Psoas muscle (tissue), 8 donors: ENCODE results near the gene CD63. TPM values are rescaled to one million over a fixed set of nuclear protein-coding genes. Genes with fewer than 3 reads are reported as not detected.

Experiments
- ATAC-seq, 4 donors: fragments of 200-7000 bp; cut with Tn5 transposase; one replicate each; pipeline ENCODE4 v1.9.1; 2020; ENCODE audit warnings: moderate library complexity in 3 of 4, mild to moderate bottlenecking in 2 of 4
- DNase-seq, 2 donors: peaks; one replicate each; pipeline ENCODE4 v3.0.0-alpha.2; 2020
- H3K27ac ChIP-seq: fragments of 200-600 bp; one replicate; pipeline ENCODE4 v1.8.0; 2022
- H3K27me3 ChIP-seq, 3 donors: fragments of 200-600 bp in 1 of 3; one replicate each; pipeline versions ENCODE4 v1.6.1 to v1.8.0; 2013 to 2022; ENCODE audit warnings: low read length in 2 of 3, mild to moderate bottlenecking in 2 of 3, moderate library complexity in 1 of 3; ENCODE audit not compliant: insufficient read depth in 3 of 3
- H3K36me3 ChIP-seq, 2 donors: fragments of 200-600 bp in 1 of 2; one replicate each; pipeline versions ENCODE4 v1.6.1 to v1.8.0; 2013 to 2022; ENCODE audit warnings: low read depth in 1 of 2, mild to moderate bottlenecking in 1 of 2, moderate library complexity in 1 of 2; ENCODE audit not compliant: insufficient read depth in 1 of 2
- H3K4me1 ChIP-seq: fragments of 200-600 bp; one replicate; pipeline ENCODE4 v1.8.0; 2022
- H3K4me3 ChIP-seq: fragments of 200-600 bp; one replicate; pipeline ENCODE4 v1.8.0; 2022; ENCODE audit warnings: mild to moderate bottlenecking
- H3K9me3 ChIP-seq: fragments of 200-600 bp; one replicate; pipeline ENCODE4 v1.8.0; 2022
- CTCF ChIP-seq: fragments of 200-600 bp; IDR thresholded peaks from one replicate; pipeline ENCODE4 v1.8.0; 2022; ENCODE audit warnings: antibody characterized with exemption
- WGBS, 3 donors: extraction: QIAGEN DNeasy Blood & Tissue Kit; methylation state at CpG; one replicate each; pipeline versions ENCODE4 v1.1.6 to v1.1.7; 2013; 5-methylcytosine and 5-hydroxymethylcytosine counted together
- intact Hi-C, 2 donors: fragments of 100-400 bp; cut with DNase I; formaldehyde crosslinking; loops; one replicate each; pipeline versions ENCODE4 v1.11.0 to v1.14.2; 2022
- polyA plus RNA-seq, 3 donors: library from polyadenylated mRNA; stranded (reverse); fragments of 200-250 nt; gene quantifications; one replicate each; pipeline ENCODE4 v1.2.3, GENCODE V29; 2013
- total RNA-seq, 4 donors: library from RNA; stranded (reverse); fragmentation: NEBNext Ultra II Directional in 2 of 4; extraction: Animal tissue kit (Norgen Biotek cat#: 25700) in 2 of 4; gene quantifications; one replicate each; pipeline versions ENCODE4 v1.2.1 to v1.2.4, GENCODE V29; 2021 to 2023
- donor health status: healthy with polysubstance abuse.
- donor health status: DM: no; HTN: no; CAD: no; lungs with moderate emphysema.
- donor health status: Bipolar disorder and iron deficiency.
- donor health status: healthy.
- donor health status: DM: yes; HTN: yes; CAD: no.
- donor health status: DM: no; HTN: no; CAD: no.
- donor health status: DM: no; HTN: no; CAD: no.
- donor health status: DM: yes; HTN: yes; CAD: no.

The CD63 gene
- total and polyA plus RNA-seq, 7 donors: 592 to 2,407 (median 1,147) TPM

GRCh38 chr12:55755246-55755645, 26.4 kb upstream of the CD63 start:
- DNase-seq (no peak), ATAC-seq (no peak)
- Histone ChIP-seq H3K27me3 (no peaks in the 10 kb centered on the region), H3K4me1 (no peaks in the 10 kb centered on the region), H3K4me3 (no peak overlapping the region), H3K36me3 (peaks cover 20 to 94% of the 10 kb centered on the region in 2 donors), H3K9me3 (no peaks in the 10 kb centered on the region), H3K27ac (no peak overlapping the region)
- intact Hi-C loops: no loop called here
- 51 to 65% (median 64%) methylated on average over 2 of the region's 2 CpGs for WGBS, 3 donors
- TF ChIP-seq CTCF: no peak

GRCh38 chr12:55748230-55748993, 19.6 kb upstream of the CD63 start:
- Histone ChIP-seq H3K36me3 (peaks cover 7 to 27% of the 10 kb centered on the region in 2 donors), H3K4me1 (peaks cover 19% of the 10 kb centered on the region), H3K4me3 (no peak overlapping the region), H3K27ac (no peak overlapping the region), H3K27me3 (peaks cover 0 to 8% (median 3%) of the 10 kb centered on the region in 3 donors), H3K9me3 (no peaks in the 10 kb centered on the region)
- no peak for TF ChIP-seq CTCF
- WGBS, 3 donors: 77 to 82% (median 82%) methylated on average over 18 of the region's 18 CpGs
- ATAC-seq (no peak), DNase-seq (no peak)
- intact Hi-C loops: no loop called here

- Histone ChIP-seq H3K27ac (no peak overlapping the region), H3K9me3 (no peaks in the 10 kb centered on the region), H3K36me3 (peaks cover 4 to 11% of the 10 kb centered on the region in 2 donors), H3K4me1 (peaks cover 19% of the 10 kb centered on the region), H3K4me3 (no peak overlapping the region), H3K27me3 (peaks cover 0 to 8% (median 3%) of the 10 kb centered on the region in 3 donors)
- TF ChIP-seq CTCF: no peak
- ATAC-seq: no peak
- intact Hi-C loops: no loop called here
- DNase-seq: no peak
Observed at GRCh38 chr12:55746913-55747231, 18.1 kb upstream of the CD63 start.

GRCh38 chr12:55746174-55746912, 17.5 kb upstream of the CD63 start:
- H3K36me3 ChIP-seq: peaks cover 4 to 6% of the 10 kb centered on the region in 2 donors
- intact Hi-C loops: no loop called here
- DNase-seq: no peak
- no peaks in the 10 kb centered on the region for H3K9me3 ChIP-seq
- 45 to 56% (median 50%) methylated on average over 3 of the region's 3 CpGs for WGBS, 3 donors
- TF ChIP-seq CTCF: no peak
- H3K27me3 ChIP-seq: peaks cover 0 to 8% (median 3%) of the 10 kb centered on the region in 3 donors
- H3K4me1 ChIP-seq: peaks cover 19% of the 10 kb centered on the region
- no peak for ATAC-seq
- peak overlapping the region; percentile 28 for H3K4me3 ChIP-seq
- peak overlapping the region; percentile 16 for H3K27ac ChIP-seq
